Suppressor macrophage treated with lipopolysaccharide for 4 hours (primary cell): ENCODE measurements around the gene VPS13D.
"Not testable (repeated sequence)": the region's sequence is repeated elsewhere in the genome, so short reads cannot be mapped to it uniquely, and the experiment has no call there.

Experiments used
- DNase-seq: peaks from one replicate; pipeline ENCODE4 v3.0.0-alpha.2; 2020

VPS13D gene

GRCh38 chr1:12499539-12500240 lies 269.9 kb downstream of the VPS13D start:
- peak; percentile 42 for DNase-seq

GRCh38 chr1:12501661-12502060 lies 271.8 kb downstream of the VPS13D start:
- peak; percentile 35 for DNase-seq

GRCh38 chr1:12502336-12503109 lies 272.7 kb downstream of the VPS13D start:
- no peak for DNase-seq

- no peak for DNase-seq
These were observed 273.9 kb downstream of the VPS13D start for GRCh38 chr1:12503709-12504108.

- no peak for DNase-seq
These were observed 274.8 kb downstream of the VPS13D start for GRCh38 chr1:12504601-12505000.

- no peak for DNase-seq
These were observed 275.4 kb downstream of the VPS13D start for GRCh38 chr1:12505231-12505630.

GRCh38 chr1:12505639-12506280 lies 275.9 kb downstream of the VPS13D start:
- no peak for DNase-seq

- no peak for DNase-seq
These were observed 276.8 kb downstream of the VPS13D start for GRCh38 chr1:12506281-12507280.

- DNase-seq, result no peak
These were observed 277.8 kb downstream of the VPS13D start for GRCh38 chr1:12507631-12508030.

- no peak for DNase-seq
These were observed 279.0 kb downstream of the VPS13D start for GRCh38 chr1:12508849-12509248.

- DNase-seq, result no peak
These were observed 281.3 kb downstream of the VPS13D start for GRCh38 chr1:12511128-12511484.

- DNase-seq, result peak; percentile 13
These were observed 282.0 kb downstream of the VPS13D start for GRCh38 chr1:12511516-12512468.

- DNase-seq, result no peak
These were observed 283.4 kb downstream of the VPS13D start for GRCh38 chr1:12513181-12513580.

- no peak for DNase-seq
These were observed 284.8 kb downstream of the VPS13D start for GRCh38 chr1:12514590-12514989.

GRCh38 chr1:12515234-12515633 lies 285.4 kb downstream of the VPS13D start:
- no peak for DNase-seq

GRCh38 chr1:12516741-12517140 lies 286.9 kb downstream of the VPS13D start:
- DNase-seq, result no peak

- no peak for DNase-seq
These were observed 289.3 kb downstream of the VPS13D start for GRCh38 chr1:12518931-12519692.

GRCh38 chr1:12519693-12520364 lies 290.0 kb downstream of the VPS13D start:
- DNase-seq, result no peak

GRCh38 chr1:12521096-12521495 lies 291.3 kb downstream of the VPS13D start:
- DNase-seq, result no peak

GRCh38 chr1:12522780-12523179 lies 292.9 kb downstream of the VPS13D start:
- not testable (repeated sequence) for DNase-seq
